HG02798 (cell line): ENCODE results near the gene ZMYM2.

Experiments
- ATAC-seq: cut with Tn5 transposase; IDR thresholded peaks from one replicate; pipeline ENCODE4 v1.9.1; 2021; ENCODE audit warnings: mild to moderate bottlenecking; ENCODE audit not compliant: unreplicated experiment, poor library complexity

The ZMYM2 gene

DNA sequence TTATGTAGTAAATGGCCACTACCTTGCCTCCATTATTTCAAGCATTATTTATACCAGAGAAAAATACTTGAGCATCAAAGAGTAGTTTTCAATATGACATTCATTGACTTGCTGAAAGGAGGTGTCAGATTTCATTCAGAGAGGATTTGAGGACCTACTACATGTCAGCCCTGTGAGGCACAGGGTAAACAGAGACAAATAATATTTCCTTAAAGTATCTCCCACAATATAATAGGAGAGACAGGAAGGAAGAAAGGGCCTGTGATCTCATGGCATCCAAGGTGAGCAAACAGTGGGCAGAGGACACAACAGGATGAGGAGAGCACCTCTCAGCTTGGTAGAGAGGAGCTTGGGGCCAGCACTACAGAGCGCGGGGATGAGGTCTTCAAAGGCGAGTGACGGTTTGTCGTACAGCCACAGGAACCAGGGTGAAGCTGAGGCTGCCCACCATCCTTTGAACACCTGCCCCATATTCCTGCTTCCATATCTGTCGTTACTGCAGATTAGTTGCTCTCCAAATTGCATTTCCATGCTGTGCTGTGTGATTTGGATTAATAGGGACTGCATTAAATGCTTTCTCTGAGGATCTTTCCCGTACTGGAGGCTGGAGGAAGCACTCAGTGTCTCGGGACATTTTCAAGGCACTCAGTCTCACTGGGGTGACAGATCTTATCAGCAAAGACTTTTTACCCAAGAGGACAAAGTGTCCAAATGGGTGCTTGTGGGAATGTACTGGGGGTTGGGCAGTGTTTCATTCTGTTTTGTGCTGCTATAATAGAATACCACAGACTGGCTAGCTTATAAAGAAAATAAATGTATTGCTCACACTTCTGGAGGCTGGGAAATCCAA is 143.2 kb downstream of the ZMYM2 start:
- no peak for ATAC-seq

DNA sequence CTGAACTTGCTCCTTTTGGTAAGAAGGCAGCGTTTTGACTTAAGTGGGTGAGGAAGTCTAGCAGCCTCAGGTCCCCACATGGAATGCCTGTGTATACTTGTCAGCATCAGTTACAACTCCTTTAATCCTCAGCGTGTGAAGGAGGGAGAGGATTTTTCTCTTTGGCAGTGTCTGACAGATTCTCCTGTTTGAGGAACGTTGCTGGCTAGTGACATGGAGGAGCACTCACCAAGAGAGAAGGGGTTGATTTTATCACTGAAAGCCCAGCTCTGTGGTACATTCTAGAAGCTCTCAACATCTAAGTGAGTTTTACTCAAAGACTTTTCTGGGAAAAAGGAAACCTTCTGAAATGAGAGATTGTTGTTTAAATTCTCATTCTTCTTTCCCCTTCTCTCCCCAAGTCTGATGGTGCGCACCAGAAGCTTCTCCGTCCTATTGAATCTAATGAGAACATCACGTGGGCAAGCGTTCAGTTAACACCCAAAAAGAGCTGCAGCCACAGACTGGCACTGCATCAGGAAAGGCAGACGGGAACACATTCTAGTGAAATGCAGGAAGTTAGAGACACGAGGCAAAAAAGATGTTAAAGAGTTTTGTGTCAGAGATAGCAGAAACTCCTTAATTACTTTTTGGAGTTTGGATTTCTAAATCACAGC is 144.1 kb downstream of the ZMYM2 start:
- no peak for ATAC-seq

DNA sequence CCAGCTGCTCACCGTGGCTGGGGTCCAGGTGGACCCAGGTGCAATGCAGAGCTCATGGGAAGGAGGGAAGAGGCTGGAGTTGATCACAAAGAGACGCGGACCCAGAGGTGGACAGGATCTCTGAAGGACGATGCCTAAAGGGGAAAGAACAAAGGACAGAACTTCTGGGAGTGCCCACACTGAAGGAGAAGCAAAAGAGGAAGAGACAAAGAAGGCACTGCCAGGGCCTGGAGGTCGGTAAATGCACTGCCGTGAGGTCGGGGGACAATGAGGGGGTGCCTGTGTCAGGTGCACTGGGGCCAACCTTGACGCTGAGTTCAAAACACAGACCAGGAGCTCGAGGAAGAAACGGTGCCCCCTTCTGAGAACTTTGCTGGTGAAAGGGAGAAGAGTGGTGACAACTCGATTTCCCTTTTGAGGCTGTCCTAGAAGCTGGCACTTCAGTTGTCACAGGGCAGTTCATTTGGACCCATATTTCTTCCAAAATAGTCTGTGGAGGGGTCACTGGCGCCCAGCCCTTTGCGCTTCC is 146.7 kb downstream of the ZMYM2 start:
- ATAC-seq = no peak

DNA sequence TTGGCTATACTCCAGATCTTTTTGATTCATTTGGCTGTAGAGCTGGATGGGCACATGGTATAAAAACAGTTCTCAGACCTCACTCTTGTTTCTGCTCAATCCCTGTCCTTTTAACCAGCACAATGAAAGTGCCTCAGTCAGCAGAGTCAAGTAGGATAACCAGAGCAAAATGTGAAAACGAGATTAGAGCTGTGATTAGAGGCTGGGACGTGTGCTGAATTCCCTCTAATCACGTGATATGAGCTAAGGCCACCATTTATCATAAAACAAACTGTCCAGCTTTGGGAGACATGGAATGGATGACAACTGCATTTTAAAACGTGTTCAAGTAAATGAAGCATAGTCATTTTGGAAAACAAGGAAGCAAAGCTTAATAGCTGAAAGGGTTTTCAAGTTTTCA is 148.2 kb downstream of the ZMYM2 start:
- no peak for ATAC-seq

DNA sequence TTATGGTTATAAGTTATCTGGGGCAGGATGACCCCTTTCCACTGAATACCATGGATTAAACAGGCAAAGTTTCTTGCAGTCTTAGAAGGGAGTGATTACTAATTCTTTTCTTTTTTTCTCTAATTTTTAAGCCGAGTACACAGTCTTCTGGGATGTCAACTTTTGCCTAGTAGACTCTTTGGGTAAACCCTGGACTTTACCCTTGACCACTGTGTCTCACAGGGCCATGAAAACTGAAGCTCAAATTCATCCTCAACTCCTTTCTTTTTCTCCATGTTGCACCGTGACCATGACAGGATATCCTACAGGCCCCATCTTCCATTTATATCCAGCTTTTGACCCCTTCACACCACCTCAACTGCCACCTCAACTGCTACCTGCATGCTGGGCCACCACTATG is 150.5 kb downstream of the ZMYM2 start:
- ATAC-seq = no peak

DNA sequence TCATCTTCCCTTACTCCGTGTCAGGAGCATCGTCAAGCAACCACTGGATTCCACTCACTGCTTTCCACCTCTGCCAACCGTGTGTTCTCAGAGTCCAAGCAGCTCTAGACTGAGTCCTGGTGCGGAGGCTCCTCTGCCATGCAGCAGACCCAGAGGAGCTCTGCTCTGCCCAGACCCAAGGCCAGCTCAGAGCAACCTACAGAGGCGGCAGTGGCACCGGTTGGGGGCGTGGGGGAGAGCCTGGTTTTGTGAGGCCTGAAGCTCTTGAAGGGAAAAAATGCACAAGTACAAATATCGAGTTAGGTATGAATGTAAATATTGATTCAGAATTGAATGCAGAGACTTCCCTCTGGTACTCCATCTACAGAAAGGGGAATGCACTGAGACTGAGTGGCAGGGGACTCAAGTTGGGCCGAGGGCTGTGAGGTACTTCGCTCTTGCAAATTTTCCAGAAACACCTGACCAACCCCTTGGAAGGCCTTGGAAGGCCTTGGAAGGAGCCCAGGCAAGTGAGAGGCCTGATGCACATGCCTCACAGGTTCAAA is 155.6 kb downstream of the ZMYM2 start:
- no peak for ATAC-seq

DNA sequence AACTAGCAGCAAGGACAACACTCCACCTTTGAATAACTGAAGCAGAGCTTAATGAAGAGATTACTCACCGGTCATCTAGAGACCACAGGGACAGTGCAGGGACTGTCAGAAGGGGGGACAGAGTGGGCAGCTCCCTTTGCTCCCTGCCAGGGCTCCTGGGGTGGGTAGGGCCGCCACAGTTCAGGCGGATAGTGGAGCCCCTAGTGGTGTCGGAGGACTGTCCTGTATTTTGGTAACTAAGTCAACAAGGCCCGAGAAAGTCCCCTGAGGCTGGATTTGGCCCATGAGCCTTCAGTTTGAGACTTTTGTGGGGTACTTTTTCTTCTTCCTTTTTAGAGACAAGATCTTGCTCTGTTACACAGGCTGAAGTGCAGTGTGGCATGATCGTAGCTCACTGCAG is 157.7 kb downstream of the ZMYM2 start:
- no peak for ATAC-seq

DNA sequence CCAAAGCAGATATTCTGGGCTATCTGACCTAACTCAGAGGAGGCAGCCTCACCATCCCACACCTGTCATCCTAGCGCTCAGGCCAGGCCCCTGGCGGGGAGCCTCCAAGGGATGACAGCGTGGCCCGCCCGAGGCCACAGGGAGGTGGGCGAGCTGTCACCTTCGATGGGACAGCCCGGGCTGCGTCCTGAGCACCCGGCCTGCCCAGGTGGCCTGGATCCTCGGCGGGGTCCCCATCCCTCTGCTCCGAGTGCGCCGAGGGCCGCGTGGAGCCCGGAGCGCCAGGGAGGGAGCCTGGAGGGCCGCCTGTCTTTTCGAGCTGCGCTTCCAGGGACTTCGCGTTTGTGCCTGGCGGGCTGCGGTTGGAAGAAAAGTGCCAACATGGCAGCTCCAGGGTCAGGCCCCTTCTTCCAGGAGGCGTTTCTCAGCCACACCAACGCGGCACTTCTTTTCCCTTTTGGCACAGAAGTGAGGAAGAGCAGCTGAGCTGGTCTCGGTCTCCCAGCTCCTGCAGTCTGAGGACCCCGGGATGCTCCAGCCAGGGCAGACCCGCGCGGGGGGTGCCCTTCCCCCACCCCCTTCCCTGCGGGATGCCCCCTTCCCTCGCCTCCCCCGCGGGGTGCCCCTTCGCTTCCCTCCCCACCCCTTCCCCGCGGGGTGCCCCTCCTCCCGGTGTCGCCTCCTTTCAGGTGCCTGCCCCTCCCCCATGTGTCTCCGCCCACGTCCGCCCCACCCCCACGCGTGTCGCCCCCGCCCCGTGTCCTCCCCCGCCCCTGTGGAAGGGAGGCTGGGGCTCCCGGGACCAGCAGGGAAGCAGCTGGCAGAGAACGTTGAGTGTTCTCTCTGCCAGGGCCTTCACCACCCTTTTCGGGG is 160.0 kb downstream of the ZMYM2 start:
- ATAC-seq = peak; percentile 22

DNA sequence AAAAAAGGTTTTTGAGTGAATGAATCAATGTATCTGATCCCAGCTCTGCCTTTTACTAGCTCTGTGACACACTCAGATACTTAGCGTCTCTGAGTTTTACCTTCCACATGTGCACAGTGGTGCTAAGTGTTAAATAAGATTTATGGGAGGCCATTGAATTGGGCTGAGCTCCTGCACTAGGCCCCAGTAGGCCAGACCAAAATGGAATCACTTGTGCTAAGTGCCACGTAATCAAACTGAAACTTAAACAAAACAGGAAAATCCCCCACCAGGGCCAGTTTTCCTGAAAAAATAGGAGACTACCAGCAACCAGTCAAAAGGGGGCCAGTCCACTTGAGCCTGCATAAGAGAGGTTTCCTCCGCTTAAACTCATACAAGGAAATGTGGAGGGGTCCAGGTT is 161.4 kb downstream of the ZMYM2 start:
- no peak for ATAC-seq

DNA sequence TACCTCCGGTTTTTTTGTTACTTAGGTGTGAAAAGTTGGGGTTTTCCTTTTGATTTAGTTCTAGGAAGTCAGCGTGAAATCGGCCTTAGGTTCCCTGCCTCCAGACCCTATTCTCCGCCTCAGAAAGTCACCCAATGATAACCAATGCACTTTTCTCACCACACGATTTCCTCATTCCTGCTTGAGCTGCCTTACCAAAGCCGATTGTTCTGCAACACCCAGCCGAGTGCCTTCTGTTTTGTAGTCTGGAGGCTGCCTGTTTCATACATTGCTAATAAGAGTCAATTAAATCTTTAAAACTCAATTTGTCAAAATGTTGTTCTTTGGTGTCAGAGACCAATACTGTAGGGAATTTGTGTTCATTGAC is 162.6 kb downstream of the ZMYM2 start:
- ATAC-seq = no peak

DNA sequence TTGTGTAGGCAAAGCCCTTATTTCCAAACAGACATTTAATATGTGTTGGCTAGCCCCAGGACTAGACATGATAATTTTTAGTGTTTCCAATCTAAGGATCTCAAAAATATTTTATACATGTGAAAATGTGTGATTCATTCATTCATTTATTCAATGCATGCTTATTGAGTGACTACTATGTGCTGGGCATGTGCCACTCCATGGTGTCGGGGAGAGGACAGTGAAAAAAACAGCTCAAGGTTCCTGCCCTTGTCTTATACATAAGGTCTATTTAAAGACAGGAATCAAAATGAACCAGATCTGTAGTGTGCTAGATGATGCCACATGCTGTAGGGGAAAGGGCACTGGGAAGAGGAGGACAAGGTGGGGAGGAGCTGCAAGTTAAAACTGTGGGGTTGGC is 165.8 kb downstream of the ZMYM2 start:
- ATAC-seq = no peak

DNA sequence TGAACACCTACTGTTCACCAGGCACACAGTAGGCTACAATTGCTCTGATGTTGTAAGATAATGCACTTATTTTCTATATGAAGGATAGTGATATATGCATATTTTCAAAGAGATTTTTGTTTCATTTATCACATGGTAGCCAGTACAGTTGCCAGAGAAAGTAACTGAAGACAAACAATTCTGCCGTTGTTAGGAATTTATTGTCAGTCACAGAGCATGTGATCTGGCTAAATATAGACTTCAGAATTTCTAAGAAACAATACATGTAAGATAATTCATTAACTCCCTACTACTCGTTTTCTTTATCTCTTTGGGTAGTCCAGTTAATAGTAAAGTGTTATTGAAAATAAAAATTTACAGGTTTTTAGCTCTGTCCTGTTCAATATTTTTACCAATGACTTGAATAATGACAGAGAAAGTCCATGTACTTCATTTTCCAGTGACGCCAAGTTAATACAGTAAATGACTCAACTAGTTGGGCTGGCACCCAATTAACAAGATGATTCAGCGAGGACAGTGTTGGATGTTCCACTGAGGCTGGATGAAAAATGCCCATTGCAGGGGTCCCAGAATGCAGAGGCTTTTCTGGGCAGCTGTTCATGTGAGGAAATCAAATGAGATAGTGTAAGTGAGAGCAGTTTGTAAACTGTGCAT is 166.7 kb downstream of the ZMYM2 start:
- no peak for ATAC-seq

DNA sequence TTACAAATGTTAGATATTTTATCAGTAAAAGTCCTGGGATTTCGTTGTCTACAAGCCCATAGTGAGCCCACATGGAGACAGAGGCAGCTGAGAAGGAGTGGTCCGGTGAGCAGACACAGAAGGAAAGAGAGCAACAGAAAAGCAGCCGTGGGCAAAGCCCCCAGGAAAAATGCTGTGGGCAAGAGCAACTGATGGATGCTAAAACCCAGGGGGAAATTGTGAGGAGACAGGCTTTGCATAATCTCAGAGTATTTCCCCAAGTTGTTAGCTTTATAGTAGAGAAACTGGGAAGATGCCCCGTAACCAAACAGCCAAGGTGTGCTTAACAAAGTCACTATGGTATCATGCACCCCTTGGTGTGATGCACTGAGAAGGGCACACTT is 167.2 kb downstream of the ZMYM2 start:
- ATAC-seq = no peak

DNA sequence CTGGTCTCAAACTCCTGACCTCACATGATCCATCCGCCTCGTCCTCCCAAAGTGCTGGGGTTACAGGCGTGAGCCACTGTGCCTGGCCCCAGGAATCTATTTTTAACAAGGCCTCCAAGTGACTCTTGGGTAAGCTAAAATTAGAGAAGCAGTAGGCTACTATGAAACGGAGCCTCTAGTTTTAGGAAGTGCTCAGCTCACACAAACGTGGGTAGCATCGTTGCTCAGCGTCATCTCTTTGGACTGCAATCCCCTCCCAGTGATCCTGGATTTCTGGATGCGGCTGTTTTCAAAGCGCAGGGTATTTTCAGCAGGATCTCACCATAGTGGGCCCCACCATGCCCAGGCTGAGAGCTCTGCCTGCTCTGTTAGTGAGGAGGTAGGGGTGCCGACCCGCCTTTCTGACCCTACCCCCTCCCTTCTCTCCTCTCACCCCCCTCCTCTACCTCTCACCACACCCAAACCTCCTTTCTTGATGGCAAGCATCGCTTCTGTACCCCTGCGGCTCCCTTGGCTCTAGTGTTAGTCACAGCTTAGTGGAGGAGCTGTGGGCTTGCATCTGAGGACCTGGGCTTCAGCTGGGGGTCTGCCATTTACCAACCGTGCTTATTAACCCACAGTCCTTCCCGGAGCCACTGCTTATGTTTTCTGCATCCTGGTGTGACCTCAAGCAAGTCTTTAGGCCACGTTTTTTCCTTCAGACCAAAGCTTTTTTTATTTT is 168.2 kb downstream of the ZMYM2 start:
- no peak for ATAC-seq

DNA sequence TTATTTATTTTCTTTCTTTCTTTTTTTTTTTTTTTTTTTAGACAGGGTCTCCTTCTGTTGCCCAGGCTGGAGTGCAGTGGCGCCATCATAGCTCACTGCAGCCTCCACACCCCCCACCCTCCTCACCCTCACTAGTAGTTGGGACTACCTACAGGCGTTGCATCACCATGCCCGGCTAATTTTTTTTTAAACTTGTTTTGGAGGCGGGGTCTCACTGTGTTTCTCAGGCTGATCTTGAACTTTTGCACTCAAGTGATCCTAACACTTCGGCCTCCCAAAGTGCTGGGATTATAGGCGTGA is 168.7 kb downstream of the ZMYM2 start:
- ATAC-seq = peak; percentile 10

DNA sequence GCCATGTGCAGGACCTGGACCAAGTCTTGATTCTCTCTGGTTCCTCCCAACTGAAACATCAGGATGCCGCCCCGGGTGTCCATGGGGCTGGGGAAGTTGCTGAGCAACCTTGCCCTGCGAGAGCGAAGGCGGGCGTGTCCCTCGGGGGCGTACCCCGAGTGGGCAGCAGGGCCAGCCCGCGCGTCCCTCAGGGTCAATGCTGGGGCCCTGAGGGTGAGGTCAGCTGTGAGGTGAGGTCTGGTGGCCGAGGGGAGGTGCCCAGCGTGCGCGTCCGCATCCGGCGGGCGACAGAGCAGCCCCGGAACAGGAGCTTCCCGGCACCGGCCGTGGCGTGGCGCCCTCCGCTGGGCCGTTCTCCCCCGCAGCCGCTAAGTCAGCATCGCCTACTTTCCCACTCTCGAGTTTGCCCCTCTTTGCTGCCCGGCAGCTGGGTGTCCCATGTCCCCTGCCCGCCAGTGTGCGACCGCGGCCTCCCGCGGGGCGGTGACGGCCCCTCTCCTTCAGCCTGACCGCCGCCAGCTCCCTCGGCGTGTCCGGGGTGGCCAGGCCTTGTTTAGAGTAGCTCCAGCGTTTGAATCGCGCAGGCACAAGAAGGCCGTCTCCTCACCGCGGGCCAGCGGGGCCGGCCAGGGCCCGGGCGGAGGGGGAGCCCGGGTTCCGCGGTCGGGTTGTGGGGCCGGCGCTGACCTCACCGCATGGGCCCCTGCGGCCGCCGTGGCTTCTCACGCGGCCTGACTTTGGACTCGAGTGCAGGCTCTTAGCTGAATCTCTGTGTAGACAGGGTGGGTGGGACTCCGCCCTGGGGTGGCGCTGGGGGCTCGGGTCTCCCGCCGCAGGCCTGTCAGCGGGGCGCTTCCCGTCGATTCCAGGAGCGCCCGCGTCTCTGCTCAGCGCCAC is 169.3 kb downstream of the ZMYM2 start:
- peak; percentile 74 for ATAC-seq

DNA sequence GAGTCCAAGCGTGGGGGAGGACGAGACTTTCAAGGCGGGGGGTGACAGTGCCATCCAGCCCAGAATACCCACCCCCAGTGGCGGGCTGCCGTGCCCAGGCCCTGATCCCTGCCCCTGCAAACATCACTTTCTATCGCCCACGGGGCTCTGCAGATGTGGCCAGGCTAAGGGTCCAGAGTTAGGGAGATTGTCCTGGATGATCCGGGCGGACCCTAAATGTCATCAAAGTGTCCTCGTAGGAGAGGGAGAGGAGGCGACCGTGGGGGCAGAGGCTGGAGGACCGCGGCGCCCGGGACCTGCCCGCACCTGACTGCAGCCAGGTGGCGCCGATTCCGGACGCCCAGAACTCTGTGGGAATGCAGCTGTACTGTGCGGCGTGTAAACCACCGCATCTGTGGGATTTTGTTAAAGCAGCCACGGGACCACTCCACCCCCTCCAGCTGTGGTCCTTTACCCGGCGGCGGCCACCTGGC is 170.0 kb downstream of the ZMYM2 start:
- peak; percentile 13 for ATAC-seq

DNA sequence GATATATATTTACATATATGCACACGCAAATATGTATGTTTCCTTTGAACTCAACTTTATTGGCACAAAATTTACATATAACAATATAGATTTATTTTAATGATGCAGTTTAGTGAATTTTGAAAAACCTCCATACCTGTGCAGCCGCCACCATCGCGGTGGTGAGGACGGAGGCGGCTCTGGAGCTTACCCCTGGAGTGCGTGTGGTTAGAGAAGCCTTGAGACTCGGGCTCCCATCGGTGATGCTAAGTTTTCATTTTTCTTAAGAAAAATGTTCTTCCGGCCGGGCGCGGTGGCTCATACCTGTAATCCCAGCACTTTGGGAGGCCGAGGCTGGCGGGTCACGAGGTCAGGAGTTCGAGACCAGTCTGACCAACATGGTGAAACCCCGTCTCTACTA is 170.5 kb downstream of the ZMYM2 start:
- ATAC-seq = no peak

DNA sequence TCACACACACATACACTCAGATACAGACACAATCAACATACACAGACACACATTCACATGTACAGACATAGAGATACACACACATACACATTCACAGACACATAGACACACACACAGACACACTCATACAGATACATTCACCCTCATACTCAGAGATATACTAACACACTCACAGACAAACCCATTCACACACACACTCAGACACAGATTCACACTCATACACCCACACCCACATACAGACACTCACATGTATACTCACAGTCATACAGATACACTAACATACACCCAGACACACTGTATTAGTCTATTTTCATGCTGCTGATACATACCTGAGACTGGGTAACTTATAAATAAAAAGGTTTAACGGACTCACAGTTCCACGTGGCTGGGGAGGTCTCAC is 171.5 kb downstream of the ZMYM2 start:
- ATAC-seq = no peak
